Kidney epithelial cell (primary cell): ENCODE results near the gene MEF2C. TPM values are rescaled to one million over a fixed set of nuclear protein-coding genes. Genes with fewer than 3 reads are reported as not detected.

Experiments used
- DNase-seq: peaks from one replicate; pipeline ENCODE4 v3.0.0-alpha.2; 2010; ENCODE audit warnings: low read depth
- H3K27me3 ChIP-seq: 2 replicates; pipeline ENCODE4 v1.6.0; 2011; ENCODE audit warnings: low read length; ENCODE audit not compliant: control insufficient read depth, insufficient read depth
- H3K36me3 ChIP-seq: 2 replicates; pipeline ENCODE4 v1.5.1; 2011; ENCODE audit warnings: low read length; ENCODE audit not compliant: control insufficient read depth, insufficient read depth
- H3K4me3 ChIP-seq: 2 replicates; pipeline ENCODE4 v1.5.1; 2011; ENCODE audit warnings: low read depth, mild to moderate bottlenecking, control low read depth, low read length
- total RNA-seq: library from RNA; depleted of rRNA; stranded (reverse); fragments of >200 nt; gene quantifications from 2 replicates; pipeline ENCODE4 v1.2.3, GENCODE V29; 2015
- TF ChIP-seq, protein P1 (sequence below): IDR thresholded peaks from 2 replicates; pipeline ENCODE4 v1.5.1; 2011; ENCODE audit warnings: mild to moderate bottlenecking, moderate library complexity, low read length, control low read depth, inconsistent platforms; ENCODE audit not compliant: insufficient read depth, poor library complexity, severe bottlenecking

The MEF2C gene
- total RNA-seq, 1 donor from 2014 or later = 4.8 TPM

DNA sequence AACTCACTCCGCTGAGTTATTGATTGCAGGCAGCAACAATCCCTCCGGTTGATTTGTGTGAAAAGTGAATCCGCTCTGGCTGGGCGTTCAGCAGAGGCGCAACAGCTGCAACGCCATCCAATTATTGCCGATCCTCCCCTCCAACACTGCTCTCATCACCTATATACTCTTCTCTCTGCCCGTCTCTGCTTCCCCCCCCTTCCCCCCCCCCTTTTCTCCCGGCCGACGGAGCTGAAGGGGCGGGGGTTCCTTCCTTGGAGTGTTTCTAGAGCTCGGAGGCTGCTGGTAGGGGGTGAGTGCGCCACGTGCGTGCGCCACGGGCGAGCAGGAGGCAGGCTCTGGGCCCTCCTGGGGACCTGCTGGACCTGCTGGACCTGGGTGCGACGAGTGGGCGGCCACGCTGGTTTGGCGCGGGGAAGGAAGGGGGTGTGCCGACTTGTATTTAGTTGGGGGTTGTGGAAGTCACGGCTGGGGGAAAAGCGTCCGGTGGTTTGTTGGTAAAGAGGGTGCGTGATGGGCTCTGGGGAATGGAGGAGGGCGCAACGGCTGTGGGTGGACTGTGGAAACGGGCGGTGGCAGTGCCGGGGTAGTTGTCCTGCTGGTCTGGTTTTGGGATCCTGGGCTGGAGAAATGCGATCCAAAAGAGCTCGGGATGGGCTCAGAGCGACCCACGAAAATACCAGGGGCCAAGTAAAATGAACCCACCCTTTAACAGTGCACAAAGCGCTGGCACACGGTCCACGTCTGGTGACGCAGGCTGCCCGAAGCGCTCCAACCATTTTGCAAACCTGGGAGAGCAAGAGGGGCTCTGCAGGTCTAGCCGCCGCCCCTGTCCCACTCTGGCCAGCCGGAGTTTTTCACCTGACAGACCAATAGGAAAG is 6.4 kb upstream of the MEF2C start:
- DNase-seq = no peak
- H3K4me3 ChIP-seq = peak overlapping the region; percentile 61
- H3K27me3 ChIP-seq = no peaks in the 10 kb centered on the region
- TF ChIP-seq, protein P1, sequence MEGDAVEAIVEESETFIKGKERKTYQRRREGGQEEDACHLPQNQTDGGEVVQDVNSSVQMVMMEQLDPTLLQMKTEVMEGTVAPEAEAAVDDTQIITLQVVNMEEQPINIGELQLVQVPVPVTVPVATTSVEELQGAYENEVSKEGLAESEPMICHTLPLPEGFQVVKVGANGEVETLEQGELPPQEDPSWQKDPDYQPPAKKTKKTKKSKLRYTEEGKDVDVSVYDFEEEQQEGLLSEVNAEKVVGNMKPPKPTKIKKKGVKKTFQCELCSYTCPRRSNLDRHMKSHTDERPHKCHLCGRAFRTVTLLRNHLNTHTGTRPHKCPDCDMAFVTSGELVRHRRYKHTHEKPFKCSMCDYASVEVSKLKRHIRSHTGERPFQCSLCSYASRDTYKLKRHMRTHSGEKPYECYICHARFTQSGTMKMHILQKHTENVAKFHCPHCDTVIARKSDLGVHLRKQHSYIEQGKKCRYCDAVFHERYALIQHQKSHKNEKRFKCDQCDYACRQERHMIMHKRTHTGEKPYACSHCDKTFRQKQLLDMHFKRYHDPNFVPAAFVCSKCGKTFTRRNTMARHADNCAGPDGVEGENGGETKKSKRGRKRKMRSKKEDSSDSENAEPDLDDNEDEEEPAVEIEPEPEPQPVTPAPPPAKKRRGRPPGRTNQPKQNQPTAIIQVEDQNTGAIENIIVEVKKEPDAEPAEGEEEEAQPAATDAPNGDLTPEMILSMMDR = no peak
- no peaks in the 10 kb centered on the region for H3K36me3 ChIP-seq

- DNase-seq = no peak
- Histone ChIP-seq H3K27me3 (no peaks in the 10 kb centered on the region), H3K4me3 (peak overlapping the region; percentile 61), H3K36me3 (no peaks in the 10 kb centered on the region)
- TF ChIP-seq, protein P1 = no peak
Measured at GRCh38 chr5:88888848-88889188, 5.8 kb upstream of the MEF2C start.

- DNase-seq = no peak
- TF ChIP-seq, protein P1 = no peak
- Histone ChIP-seq H3K27me3 (no peaks in the 10 kb centered on the region), H3K36me3 (no peaks in the 10 kb centered on the region), H3K4me3 (no peak overlapping the region)
Measured at GRCh38 chr5:88888291-88888690, 5.3 kb upstream of the MEF2C start.

GRCh38 chr5:88887342-88887741 is 4.4 kb upstream of the MEF2C start:
- no peaks in the 10 kb centered on the region for H3K27me3 ChIP-seq
- TF ChIP-seq, protein P1 = no peak
- no peaks in the 10 kb centered on the region for H3K36me3 ChIP-seq
- H3K4me3 ChIP-seq = no peak overlapping the region
- DNase-seq = no peak

GRCh38 chr5:88886746-88887341 is 3.9 kb upstream of the MEF2C start:
- H3K27me3 ChIP-seq = no peaks in the 10 kb centered on the region
- TF ChIP-seq, protein P1 = no peak
- H3K36me3 ChIP-seq = no peaks in the 10 kb centered on the region
- no peak overlapping the region for H3K4me3 ChIP-seq
- no peak for DNase-seq
